ENCODE data around the gene IWS1. TPM values are rescaled to one million over a fixed set of nuclear protein-coding genes. Genes with fewer than 3 reads are reported as not detected.

IWS1 gene
- total and polyA plus RNA-seq, 10 of the 15 experiments (the other 5 are each of a cell fraction or from before 2014, with no cell fraction given) = 21.9 to 68.9 (median 45.8) TPM

DNA sequence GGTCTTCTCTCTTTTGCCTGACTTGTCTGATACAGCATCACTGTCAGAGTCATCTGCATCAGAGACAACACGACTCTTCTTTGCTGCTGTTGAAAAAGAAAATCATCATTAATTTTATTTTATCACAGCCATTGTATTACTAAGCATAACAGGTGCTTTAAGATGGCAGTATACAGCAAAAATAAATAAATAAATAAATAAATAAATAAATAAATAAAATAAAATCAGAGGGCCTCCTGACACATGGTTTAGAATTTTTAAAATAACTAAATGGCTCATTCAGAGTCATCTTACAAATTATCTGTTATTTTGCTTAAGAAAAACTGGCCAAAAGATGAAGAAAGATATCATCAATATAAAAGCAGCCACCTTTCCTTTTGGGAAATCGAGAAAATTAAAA, 22.8 kb downstream of the IWS1 start (continued):
- TF ChIP-seq, protein P1, sequence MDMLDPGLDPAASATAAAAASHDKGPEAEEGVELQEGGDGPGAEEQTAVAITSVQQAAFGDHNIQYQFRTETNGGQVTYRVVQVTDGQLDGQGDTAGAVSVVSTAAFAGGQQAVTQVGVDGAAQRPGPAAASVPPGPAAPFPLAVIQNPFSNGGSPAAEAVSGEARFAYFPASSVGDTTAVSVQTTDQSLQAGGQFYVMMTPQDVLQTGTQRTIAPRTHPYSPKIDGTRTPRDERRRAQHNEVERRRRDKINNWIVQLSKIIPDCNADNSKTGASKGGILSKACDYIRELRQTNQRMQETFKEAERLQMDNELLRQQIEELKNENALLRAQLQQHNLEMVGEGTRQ (IDR thresholded peaks at IDR 0.05; ENCODE audit: borderline replicate concordance, low read depth, low read length) = no peak

- H3K4me1 ChIP-seq (ENCODE audit: control insufficient read depth, insufficient read depth, low read length) = no peaks in the 10 kb centered on the region
- POLR2A ChIA-PET = no interaction called here
- H3K9me3 ChIP-seq (replicated peaks; ENCODE audit: control insufficient read depth, insufficient read depth, low read length) = no peaks in the 10 kb centered on the region
- no peak overlapping the region for H2AFZ ChIP-seq (ENCODE audit: control insufficient read depth, low read depth, low read length)
- DNase-seq (ENCODE audit: low read depth, low spot score) (no peak), ATAC-seq (no peak), FAIRE-seq (no peak)
- WGBS (ENCODE audit: insufficient coverage, insufficient replicate concordance, low lambda C conversion rate, missing lambda C conversion rate) = 96% methylated on average over 2 of the region's 2 CpGs
- no peaks in the 10 kb centered on the region for H3K27me3 ChIP-seq (replicated peaks in 1 of 2; ENCODE audit: control insufficient read depth in 2 of 2, insufficient read depth in 2 of 2, low read length in 1 of 2)
- H3K9ac ChIP-seq (ENCODE audit: control insufficient read depth, insufficient read depth, low read length) = no peak overlapping the region
- peaks cover 8 to 30% of the 10 kb centered on the region in 2 experiments for H3K36me3 ChIP-seq (ENCODE audit: control insufficient read depth in 2 of 2, insufficient read depth in 2 of 2, low read length in 1 of 2)
- in situ Hi-C loops (cut with MboI) = no loop called here
- TSS peak; percentile 1 for BruUV-seq (replicated peaks)
- no peaks in the 10 kb centered on the region for H3K79me2 ChIP-seq (ENCODE audit: control insufficient read depth, insufficient read depth, low read length)
- H3K4me2 ChIP-seq (ENCODE audit: control insufficient read depth, insufficient read depth) = no peak overlapping the region
- no peak for TF ChIP-seq ETV6 (conservative IDR thresholded peaks at IDR 0.05 in 1 of 2, IDR thresholded peaks at IDR 0.05 in 1 of 2; ENCODE audit: borderline replicate concordance in 1 of 2, low read depth in 1 of 2)
- no peak for TF ChIP-seq ZNF24 (IDR thresholded peaks at IDR 0.05)
- no peak for TF ChIP-seq HSF1 (IDR thresholded peaks at IDR 0.05; ENCODE audit: low read depth, low read length)
- TF ChIP-seq NKRF (conservative IDR thresholded peaks at IDR 0.05) = no peak
- TF ChIP-seq NFIC (IDR thresholded peaks at IDR 0.05; ENCODE audit: low read depth, low read length) = no peak
- intact Hi-C loops (cut with micrococcal nuclease; ENCODE audit: unreplicated experiment) = no loop called here
- H3K27ac ChIP-seq (ENCODE audit: control insufficient read depth, insufficient read depth) = no peak overlapping the region
- RAD21 ChIA-PET (ENCODE audit: unreplicated experiment) = no interaction called here
- CTCF ChIA-PET = no interaction called here
- SMC1A ChIA-PET (ENCODE audit: uncharacterized antibody, unreplicated experiment) = no interaction called here
- no peaks in the 10 kb centered on the region for H4K20me1 ChIP-seq (ENCODE audit: control insufficient read depth, insufficient read depth)
- no peak overlapping the region for H3K4me3 ChIP-seq
Measured at GRCh38 chr2:127498386-127498785, 27.9 kb downstream of the IWS1 start.

Measured in GM12878 (cell line).